ENCODE results near the gene RALY.

RALY gene

DNA sequence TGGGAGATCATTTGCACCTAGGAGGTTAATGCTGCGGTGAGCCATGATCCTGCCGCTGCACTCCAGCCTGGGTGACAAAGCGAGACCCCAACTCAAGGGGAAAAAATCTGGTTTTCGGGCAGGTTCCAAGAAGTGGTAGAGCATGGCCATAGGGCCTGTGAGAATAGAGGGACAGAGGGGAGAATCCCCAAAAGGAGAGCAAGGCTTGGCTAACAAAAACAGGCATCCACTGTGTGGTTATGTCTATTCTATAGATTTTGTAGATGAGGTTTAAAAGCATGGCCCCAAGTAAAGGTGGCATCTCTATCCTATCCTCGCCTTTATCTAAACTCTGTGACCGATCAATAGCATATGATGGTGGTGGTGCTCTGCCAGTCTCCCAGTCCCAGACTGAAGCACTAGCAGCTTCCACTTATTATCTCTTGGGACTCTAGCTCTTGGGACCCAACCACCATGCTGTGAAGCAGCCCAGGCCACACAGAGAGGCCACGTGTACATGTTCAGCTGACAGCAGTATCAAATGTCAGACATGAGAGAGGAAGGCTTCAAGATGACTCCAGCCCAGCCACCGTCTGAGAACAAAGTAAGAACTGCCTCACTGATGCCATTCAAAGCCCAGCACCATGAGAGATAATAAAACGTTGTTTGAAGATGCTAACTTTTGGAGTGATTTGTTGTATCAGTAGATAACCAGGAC is 90.7 kb downstream of the RALY start:
- no peak for DNase-seq

DNA sequence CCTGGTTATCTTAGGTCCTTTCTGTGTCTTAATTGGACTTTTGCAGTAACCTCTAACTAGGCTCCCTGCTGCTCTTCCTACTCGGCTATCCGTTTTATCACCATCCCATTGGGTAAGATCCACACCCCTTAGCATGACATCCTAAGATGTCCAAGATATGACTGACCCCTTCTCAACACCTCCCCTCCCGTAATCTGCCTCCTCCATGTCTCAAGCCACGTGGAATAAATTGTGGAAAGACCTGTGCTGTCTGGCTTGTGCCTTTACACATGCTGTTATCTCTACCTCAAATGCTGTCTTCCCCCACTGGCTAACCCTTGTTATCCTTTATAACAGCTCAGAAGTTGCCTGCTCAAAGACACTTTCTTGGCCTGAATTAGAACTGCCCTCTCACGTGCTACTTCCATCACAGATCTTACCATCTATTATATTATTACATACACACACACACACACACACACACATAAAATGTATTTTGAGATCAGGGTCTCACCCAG is 91.9 kb downstream of the RALY start:
- DNase-seq: no peak

DNA sequence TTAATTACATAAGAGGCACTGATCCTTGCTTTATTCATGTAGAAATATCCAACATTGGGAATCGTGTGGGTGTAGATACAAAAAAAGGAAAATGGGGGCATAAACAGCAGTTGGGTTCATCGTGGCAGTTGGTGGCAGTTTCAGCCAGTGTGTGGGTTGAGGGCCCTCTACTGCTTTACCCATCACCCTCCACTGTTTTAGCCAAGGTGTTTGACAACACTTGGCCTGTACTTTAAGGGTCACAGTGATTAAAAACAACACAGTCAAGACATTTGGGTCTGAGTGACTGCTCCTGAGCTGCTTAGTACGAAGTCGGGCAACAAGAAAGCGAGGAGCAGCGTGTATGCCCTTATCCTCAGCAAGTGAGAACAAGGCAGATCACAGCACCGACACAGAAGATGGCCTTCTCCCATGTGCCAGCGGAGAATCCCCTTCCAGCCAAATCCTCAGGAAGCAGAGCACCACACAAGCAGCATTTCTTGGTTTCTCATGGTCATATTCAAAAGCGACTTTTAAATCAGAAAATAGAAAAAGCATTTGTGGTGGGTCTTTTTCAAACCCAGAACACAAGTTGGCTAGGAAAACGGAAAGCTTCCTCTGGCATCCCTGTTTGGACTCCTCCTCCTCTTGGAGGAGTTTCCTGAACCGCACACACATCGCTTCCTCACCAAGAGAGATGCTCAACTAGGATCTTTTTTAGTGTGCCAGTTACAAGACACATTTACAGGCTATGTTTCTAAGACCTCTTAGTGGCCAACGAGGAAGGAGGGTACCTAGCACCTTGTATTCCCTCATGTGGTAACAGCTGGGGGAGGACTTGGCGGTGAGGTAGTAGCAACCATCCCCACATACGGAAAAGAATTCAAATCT is 94.8 kb downstream of the RALY start:
- no peak for DNase-seq

DNA sequence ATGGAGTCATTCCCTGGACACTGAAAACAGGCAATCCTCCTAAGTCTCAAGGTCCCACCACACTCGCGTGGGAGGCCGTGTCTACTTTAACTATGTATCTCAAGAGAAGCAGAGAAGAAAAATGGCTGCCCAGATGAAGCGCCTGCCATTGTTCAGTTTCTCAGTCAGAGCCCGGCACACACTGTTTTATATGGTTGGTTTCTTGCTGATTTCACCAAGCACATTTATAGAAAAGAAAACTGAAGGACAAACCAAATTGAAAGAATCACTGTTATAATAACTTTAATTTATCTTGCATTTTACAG is 95.4 kb downstream of the RALY start:
- no peak for DNase-seq

DNA sequence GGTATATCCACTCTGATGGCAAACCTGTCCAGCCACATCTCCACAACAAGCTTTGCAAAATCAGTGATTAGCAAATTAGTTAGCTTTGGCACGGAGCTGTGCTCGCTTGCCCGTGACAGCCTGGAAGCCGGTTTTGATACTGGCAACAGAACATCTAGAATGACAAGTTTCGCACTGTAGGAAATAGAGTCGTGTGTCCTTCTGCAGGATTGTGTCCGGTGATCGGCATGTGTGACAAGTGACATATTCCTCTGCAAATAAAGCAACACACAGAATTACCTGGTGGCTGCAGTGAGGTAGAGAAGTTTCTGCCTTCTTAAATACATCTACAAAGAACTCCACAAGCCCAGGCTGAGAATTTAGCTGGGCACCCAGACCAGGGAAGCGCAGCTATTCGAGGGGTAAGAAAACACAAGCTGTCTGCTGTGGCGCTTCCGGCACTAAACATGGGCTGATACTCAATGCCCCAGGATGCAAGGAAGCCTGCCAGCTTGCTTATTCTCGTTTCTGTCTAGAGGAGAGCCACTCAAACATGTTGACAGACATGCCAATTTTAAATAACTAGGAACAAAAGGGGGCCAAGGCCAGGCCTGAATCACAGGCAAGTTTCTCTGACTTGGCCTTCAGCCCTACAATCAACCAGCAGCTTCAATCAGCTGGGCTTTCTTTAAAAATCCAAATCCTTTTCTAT is 96.1 kb downstream of the RALY start:
- DNase-seq: no peak

DNA sequence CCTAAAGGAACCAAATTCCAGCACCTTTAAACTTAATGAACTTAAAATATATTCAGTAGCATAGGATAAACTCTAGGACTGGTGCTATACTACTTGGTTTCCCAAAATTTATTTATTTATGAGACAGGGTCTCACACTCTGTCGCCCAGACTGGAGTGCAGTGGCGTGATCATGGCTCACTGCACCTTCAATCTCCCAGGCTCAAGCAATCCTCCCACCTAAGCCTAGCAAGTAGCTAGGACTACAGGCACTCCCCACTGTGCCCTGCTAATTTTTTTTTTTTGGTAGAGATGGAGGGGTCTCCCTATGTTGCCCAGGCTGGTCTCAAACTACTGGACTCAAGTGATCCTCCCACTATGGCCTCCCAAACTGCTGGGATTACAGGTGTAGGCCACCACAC is 96.9 kb downstream of the RALY start:
- no peak for DNase-seq

DNA sequence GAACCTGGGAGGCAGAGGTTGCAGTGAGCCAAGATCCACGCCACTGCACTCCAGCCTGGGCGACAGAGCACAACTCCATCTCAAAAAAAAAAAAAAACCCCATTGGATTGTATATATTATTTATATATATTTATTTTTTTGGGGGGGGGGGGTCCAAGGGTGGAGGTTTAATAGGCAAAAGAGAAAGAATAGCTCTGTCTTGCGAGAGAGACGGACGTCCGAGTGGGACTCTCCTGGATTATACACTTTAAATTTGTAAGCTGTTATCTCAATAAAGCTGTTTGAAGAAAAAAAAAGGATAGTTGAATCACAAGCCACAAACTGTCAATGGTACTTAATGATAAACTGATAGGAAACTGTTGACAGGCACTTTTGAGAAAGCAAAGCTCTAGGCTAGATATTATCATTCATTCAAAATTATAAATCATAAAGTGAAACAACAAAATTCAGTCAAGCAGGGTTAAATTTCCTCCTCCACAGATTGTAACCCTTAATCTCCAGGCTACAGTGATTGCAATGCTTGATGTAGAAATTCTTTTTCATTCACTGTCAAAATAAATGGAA is 98.0 kb downstream of the RALY start:
- DNase-seq: no peak

DNA sequence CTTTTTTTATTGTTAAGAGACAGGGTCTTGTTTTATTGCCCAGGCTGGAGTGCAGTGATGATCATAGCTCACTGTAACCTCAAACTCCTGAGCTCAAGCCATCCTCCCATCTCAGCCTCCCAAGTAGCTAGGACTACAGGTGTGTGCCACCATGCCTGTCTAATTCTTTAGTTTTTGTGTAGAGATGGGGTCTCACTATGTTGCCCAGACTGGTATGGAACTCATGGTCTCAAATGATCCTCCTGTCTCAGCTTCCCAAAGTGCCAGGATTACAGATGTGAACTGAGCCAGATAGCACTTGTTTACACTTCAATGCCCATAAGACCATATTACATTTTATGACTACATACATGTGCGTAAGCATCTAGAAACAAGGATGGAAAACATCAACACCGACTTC is 100.2 kb downstream of the RALY start:
- DNase-seq: no peak

DNA sequence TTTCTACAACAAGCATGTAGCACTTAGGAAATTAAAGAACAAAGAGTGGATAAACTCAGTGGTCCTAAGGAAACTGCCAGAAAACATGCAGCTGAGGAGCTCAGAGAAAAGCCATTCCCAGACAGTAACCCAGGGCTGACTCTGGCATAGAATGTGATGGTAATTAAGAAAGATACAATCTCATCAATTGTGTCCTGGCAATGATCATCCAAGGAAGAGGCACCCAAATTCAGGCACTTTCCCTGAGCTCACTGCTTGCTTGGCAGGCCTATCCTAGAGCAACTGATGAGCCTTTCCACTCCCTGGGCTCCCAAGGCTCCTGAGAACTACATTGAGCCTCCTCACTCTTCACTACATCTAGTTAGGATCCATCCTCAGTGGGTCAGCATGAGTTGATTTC is 102.1 kb downstream of the RALY start:
- no peak for DNase-seq

DNA sequence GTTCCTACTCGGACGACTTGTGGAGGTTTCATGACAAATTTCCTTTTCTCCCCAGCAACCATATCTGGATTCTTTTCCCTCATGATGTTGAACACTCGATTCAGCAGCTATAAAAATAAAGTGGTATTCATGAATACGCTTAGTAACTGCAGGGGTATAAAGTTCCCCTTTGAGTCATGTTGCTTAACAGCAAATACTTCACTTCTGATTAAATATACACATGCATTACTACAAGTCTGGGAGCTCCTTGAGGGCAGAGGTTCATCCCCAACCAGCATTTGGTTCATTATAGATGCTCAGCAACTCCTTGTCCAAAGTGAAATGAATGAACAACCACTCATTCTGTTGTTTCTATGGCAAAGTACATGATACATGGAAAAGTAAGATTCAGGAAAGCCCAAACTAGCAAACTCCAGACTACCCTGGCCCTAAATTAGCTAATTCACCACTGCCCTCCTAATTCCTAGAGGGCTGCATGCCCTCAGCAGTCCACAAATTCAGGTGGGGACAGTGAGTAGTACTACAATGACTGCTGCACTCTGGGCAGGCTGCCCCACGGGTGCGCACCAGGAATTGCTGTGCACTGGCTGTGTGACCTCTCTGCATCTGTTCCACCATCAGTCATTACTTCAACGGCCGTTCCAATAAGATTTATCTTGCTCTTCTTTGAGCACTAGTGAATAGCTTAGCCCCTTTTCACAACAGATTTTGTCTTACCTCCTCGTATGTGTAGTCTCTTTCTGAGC is 103.2 kb downstream of the RALY start:
- DNase-seq: no peak

DNA sequence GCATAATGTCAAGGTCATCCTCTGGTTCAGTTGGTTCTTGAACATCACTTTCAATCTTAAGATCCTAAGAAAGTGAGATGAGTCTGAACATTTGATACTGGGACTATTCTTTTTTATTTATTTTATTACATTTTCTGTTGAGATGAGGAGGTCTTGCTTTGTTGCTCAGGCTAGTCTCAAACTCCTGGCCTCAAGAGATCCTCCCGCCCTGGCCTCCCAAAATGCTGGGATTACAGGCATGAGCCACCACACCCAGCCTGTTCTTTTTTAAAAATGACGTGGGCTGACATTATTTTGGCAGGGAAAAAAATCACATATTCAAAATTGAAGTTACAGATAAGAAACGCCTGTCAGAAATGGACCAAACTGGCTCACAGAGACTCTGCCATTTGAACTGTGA is 104.9 kb downstream of the RALY start:
- no peak for DNase-seq

DNA sequence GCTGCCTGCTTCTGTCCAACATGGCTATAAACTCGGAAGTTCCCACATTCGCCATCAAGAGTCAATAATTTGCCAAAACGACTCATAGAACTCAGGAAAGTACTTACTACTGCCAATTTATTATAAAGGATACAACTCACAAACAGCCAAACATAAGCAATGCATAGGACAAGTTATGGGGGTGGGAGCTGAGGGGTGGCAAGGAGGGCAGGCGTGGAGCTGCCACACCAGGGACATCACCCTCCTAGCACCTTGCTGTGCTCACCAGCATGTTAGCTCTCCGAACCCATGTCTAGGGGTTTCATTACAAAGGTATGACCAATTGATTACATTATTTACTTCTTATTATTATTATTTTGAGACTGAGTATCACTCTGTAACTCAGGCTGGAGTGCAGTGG is 106.0 kb downstream of the RALY start:
- no peak for DNase-seq

DNA sequence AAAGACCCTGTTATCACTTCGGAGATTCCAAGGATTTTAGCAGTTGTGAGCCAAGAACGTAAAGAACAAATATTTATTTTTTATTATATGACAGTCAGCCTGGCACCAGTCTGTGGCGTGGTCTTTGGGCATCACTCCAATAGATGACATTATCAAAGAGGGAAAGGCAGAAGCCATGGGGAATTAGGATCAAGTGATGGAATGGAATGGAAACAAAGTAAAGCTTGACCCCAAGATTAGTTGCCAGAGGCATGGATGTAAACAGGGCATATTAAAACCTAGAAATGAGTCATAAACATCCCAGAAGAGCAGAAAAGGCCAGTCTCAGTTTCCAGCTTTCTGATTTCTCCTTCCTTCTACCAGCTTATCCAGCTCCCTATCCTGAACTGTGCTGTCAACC is 106.9 kb downstream of the RALY start:
- DNase-seq: no peak

DNA sequence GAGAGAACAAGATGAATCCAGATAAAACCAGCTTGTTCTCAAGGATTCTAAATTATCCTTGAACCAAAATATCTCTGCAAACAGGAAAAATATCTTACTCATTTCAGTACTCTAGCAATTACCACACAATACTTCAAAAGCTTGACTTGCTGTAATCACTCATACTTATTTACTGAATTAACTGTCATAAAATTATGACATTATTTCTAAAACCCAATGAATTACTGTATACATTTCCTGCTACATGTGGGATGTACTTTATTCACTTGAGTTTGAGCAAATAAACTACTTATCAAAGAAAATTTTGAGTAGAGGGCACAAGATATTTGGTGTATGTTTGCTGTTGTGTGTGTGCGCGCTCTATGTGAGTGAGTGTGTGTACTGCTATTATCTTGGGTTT is 108.6 kb downstream of the RALY start:
- no peak for DNase-seq

DNA sequence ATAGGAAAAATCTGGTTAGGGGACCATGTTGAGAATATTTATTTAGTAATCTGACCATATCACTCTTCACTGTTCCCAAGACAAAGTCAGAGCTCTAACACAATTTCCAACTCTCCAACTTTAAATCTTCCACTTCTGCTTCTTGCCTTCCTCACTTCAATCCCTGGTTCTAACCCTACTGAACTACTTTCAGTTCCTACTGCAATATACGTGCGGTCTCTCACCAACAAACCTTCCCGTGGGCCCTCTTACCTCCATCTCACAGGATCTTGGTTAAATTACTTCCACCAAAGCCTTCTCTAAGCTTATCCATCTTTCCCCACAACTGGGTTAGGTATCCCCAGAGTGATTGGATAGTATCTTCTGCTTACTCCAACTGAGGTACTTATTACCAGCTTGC is 110.3 kb downstream of the RALY start:
- DNase-seq: no peak

DNA sequence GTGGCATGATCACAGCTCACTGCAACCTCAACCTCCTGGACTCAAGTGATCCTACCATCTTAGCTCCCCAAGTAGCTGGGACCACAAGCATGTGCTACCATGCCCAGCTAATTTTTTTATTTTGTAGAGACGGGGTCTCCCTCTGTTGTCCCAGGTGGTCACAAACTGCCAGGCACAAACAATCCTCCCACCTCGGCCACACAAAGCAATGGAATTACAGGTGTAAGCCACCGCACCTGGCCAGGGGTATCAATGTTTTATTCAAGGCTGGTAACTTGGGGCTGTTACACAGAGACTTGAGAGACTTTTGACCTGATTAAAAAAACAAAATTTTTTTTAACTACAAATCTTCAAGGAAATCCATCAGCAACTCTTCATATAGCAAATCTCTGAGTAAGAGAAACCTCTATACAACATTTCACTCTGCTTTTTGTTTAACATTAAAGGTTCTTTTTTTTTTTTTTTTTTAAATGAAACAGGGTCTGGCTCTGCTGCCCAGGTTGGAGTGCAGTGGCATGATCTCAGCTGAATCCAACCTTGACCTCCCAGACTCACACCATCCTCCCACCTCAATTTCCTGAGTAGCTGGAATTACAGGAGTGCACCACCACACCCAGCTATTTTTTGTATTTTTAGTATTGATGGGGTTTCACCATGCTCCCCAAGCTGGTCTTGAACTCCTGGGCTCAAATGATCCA is 112.4 kb downstream of the RALY start:
- no peak for DNase-seq

DNA sequence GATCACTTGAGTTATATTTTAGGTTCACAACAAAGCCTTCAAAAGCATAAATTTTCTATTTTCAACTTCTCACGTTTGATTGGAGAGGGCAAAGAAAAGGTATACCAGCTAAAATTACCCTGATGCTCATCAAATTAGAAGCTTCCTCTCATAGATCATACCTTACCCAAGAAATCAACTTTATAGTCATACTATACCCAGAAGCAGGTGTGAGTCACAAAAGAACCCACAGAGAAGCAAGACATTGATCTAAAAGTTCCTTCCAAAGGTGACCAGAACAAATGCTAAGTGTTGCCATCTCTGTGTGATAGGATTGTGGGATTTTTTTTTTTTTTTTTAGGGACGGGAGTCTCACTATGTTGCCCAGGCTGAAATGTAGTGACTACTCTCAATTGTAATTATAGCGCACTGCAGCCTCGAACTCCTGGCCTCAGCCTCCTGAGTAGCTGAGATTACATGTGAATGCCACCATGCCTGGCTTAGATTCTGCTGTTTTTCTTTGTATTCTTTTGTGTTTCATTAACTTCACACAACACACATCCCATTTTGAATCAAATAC is 115.0 kb downstream of the RALY start:
- no peak for DNase-seq

DNA sequence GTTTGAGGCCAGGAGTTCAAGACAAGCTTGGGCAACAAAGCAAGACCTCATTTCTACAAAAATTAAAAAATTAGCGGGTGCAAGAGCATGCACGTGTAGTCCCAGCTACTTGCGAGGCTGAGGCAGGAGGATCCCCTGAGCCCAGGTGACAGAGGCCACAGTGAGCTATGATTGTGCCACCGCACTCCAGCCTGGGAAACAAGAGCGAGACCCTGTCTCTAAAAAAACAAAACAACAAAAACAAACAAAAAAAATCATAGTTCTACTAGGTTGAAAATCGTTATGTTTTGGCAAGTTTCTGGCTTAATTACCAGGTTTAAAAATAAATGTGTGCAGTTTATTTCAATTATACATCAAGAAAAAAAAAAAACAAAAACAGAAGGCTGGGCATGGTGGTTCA is 115.7 kb downstream of the RALY start:
- no peak for DNase-seq

DNA sequence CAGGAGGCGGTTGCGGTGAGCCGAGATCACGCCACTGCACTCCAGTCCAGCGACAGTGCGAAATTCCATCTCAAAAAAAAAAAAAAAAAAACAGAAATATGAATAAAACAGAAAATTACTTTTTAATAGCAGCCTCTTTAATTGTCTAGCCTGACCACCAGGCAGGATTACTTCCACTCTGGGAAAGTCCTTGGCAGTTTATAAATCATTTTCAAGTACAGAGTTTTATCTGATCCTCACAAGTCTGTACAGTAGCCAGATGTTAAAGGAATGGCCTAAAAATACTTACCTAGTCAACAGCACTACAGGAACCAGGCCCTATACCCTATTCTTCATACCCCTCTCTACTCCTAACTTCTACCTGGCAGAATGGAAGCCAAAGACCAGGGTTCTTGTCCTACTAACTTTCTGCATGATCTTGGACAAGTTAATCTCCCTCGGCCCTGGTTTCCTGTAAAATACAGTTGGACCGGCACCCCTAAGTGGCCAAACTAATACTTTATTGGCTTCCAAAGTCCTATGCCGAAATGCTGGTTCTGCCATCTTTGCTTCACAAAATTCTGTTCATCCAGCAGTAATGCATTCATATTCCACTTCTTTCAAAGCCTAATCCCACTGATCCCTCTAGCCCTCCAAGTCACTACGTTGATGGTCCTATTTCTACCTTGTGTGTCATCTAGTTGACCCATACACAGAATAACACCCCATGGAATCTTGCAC is 116.5 kb downstream of the RALY start:
- DNase-seq: no peak

DNA sequence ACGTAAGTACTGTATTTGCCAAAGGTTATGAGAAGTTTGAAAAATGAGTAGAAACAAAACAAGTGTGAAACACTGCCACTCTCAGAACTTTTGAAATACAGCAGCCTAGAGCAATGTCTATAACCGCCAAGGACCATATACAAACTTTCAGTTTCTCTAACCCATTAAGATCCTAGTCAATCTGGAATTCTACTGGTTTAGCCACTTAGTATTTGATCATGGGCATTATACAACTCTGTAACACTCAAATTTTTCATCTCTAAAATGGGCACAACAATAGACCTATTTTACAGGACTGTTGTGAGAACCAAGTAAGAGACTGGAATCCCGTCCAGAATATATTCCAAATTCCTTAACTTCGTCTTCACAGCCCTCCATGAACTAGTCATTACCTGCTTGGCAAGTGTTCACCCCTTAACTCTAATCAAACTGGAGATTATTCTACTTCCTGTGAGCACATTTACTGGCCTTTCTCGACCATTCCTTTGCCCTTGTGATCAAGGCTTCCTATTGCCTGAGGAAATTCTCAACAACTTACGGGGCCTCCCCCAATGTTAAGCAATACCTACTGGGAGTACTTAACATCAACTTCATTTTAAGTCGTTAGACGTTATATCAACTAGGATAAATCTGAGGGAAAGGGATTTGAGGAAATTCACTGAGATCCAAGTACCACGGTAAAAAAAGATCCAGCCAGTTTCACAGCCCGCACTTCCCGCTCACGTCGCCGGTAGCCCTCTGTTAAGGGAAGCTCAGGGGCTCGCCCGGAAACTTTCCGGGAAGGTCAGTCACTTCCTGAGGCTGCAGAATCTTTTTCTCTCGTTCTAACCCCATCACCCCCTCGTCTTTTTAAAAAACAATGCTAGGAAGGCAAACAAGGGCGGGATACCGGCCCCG is 117.3 kb downstream of the RALY start:
- no peak for DNase-seq

Data from SHP77 (cell line).